BJ (cell line): Measurements from ENCODE around the gene N4BP2L2. TPM values are rescaled to one million over a fixed set of nuclear protein-coding genes. Genes with fewer than 3 reads are reported as not detected.
"Not testable (repeated sequence)": the region's sequence is repeated elsewhere in the genome, so short reads cannot be mapped to it uniquely, and the experiment has no call there.

Experiments
- CTCF ChIA-PET: fragments of 350-600 bp; formaldehyde crosslinking; extraction: SDS; loops from one replicate; lab custom pipeline; 2021; ENCODE audit warnings: antibody characterized with exemption, inconsistent platforms; lab: Yijun Ruan, JAX
- POLR2A ChIA-PET: fragments of 300-600 bp; sonication (Branson Sonifier 250); formaldehyde crosslinking; extraction: SDS; loops from one replicate; lab custom pipeline; 2021; ENCODE audit warnings: antibody characterized with exemption; lab: Charles Lee
- DNase-seq: peaks from one replicate; pipeline ENCODE4 v3.0.0-alpha.2; 2011; ENCODE audit warnings: low read depth
- H3K27me3 ChIP-seq: 2 replicates; pipeline ENCODE4 v1.6.0; 2011; ENCODE audit warnings: low read length; ENCODE audit not compliant: control insufficient read depth, insufficient read depth
- H3K36me3 ChIP-seq: 2 replicates; pipeline ENCODE4 v1.5.1; 2011; ENCODE audit warnings: low read length; ENCODE audit not compliant: control insufficient read depth, insufficient read depth
- H3K4me3 ChIP-seq: 2 replicates; pipeline ENCODE4 v1.5.1; 2011; ENCODE audit warnings: low read depth, mild to moderate bottlenecking, control low read depth, low read length
- polyA plus RNA-seq: library from polyadenylated mRNA; depleted of rRNA; stranded (reverse); fragments of >200 nt; gene quantifications from 2 replicates; pipeline ENCODE4 v1.2.3, GENCODE V29; 2011
- TF ChIP-seq, protein P1 (sequence below): IDR thresholded peaks from 2 replicates; pipeline ENCODE4 v1.5.1; 2011; ENCODE audit warnings: low read depth, mild to moderate bottlenecking, control low read depth, inconsistent platforms, low read length, moderate library complexity; ENCODE audit not compliant: insufficient read depth

The N4BP2L2 gene
- polyA plus RNA-seq, 1 experiment, result 16.5 TPM

DNA sequence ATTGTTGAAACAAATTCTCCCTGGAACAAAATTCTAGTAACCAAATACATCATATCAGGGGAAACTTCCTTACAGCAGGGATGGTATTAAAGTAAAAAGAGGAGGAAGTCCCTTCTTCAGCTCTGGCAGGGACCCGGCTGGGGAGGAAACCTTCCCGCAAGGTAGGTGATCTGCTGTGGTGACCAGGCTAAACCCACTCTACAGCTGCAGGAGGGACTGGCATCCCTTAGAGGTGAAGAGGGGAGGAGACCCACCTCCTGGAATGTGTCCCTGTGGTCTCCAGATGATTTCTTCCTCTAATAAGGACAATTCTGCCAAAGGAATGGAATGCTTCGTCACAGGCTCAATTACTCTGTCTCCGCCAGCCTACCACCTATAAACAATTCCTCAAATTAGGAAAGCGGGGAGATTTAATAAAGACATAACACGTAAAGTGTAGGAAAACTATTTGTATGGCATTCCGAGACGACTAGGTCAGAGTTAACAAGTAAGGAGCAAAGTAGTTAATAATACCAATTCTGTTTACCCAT lies 47.0 kb upstream of the N4BP2L2 start:
- POLR2A ChIA-PET, result no interaction called here
- TF ChIP-seq, protein P1, sequence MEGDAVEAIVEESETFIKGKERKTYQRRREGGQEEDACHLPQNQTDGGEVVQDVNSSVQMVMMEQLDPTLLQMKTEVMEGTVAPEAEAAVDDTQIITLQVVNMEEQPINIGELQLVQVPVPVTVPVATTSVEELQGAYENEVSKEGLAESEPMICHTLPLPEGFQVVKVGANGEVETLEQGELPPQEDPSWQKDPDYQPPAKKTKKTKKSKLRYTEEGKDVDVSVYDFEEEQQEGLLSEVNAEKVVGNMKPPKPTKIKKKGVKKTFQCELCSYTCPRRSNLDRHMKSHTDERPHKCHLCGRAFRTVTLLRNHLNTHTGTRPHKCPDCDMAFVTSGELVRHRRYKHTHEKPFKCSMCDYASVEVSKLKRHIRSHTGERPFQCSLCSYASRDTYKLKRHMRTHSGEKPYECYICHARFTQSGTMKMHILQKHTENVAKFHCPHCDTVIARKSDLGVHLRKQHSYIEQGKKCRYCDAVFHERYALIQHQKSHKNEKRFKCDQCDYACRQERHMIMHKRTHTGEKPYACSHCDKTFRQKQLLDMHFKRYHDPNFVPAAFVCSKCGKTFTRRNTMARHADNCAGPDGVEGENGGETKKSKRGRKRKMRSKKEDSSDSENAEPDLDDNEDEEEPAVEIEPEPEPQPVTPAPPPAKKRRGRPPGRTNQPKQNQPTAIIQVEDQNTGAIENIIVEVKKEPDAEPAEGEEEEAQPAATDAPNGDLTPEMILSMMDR, result no peak
- no peak for DNase-seq
- Histone ChIP-seq H3K36me3 (no peaks in the 10 kb centered on the region), H3K27me3 (no peaks in the 10 kb centered on the region; the same call in 1 of the 2 replicates), H3K4me3 (peak overlapping the region; percentile 49)
- CTCF ChIA-PET, result interaction anchor here (0.6 to 1.7 kb wide), 21 partner anchors 13 to 958 kb away, joined by 3 to 11 read pairs (median 3); partner anchors contain the start of gene N4BP2L2

- no peaks in the 10 kb centered on the region; the same call in 1 of the 2 replicates for H3K27me3 ChIP-seq
- H3K4me3 ChIP-seq, result no peak overlapping the region
- no peak for DNase-seq
- H3K36me3 ChIP-seq, result no peaks in the 10 kb centered on the region
- ChIA-PET POLR2A (no interaction called here), CTCF (interaction anchor here (2.0 to 4.7 kb wide), 4 partner anchors 11 to 673 kb away, joined by 5 to 50 read pairs (median 18); no protein-coding TSS in a partner anchor)
- TF ChIP-seq, protein P1, result no peak
These were observed 44.4 kb upstream of the N4BP2L2 start for GRCh38 chr13:32582991-32583390.

DNA sequence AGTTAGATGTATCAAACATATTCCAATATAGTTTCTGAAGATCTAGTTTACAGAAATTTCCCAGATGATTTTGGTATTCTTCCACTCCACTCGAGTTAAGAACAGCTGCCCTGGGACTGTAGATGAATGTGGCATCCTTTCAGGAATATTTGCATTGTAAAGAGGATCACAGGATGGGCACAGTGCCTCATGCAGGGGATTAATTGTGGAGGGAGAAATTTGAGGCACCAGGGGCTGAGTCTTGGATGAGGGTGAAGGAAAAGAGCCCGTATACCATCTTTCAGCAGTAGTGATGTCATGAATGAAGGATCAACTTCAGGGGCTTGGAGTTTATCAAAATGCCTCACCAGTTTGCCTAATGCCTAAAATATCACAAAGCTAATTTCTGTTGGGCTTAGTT lies 43.7 kb upstream of the N4BP2L2 start:
- Histone ChIP-seq H3K36me3 (no peaks in the 10 kb centered on the region), H3K4me3 (no peak overlapping the region), H3K27me3 (no peaks in the 10 kb centered on the region; the same call in 1 of the 2 replicates)
- ChIA-PET POLR2A (no interaction called here), CTCF (interaction anchor here (0.7 to 4.7 kb wide), 15 partner anchors 8 to 961 kb away, joined by 3 to 50 read pairs (median 5); partner anchors contain the start of genes BRCA2 and ZAR1L)
- TF ChIP-seq, protein P1, result no peak
- no peak for DNase-seq

DNA sequence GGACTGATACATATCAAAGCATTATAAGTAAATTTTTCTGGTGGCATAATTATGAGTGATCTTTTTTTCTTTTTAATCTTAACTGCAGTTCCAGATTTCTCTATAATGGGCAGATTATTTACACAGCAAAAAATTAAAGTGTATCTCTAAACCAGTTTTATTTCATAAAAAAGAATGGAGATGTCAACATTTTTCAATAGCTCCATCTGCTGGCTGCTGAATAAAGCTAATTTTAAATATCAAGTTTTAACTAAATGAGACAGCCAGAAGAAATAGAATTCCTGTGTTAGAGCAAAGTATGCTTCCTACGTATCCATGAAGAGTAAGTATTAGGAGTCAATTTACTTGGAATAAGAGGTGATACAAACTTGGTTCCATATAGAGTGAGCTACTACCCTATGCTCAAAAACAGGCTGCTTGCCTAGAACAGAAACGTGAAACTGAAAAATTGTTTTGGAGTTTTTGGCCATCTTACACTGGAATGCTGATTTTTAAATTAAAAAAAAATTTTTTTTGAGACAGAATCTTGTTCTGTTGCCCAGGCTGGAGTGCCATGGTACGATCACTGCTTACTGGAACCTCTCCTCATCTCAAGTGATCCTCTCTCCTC lies 42.7 kb upstream of the N4BP2L2 start:
- TF ChIP-seq, protein P1, result peak; percentile 49
- no peak for DNase-seq
- ChIA-PET POLR2A (interaction anchor here (0.6 kb wide), 1 partner anchor 51 kb away, joined by 3 read pairs; no protein-coding TSS in a partner anchor), CTCF (interaction anchor here (0.7 to 4.7 kb wide), 26 partner anchors 9 to 1191 kb away, joined by 3 to 50 read pairs (median 5); partner anchors contain the start of genes BRCA2 and ZAR1L)
- Histone ChIP-seq H3K36me3 (no peaks in the 10 kb centered on the region), H3K4me3 (no peak overlapping the region), H3K27me3 (no peaks in the 10 kb centered on the region; the same call in 1 of the 2 replicates)

DNA sequence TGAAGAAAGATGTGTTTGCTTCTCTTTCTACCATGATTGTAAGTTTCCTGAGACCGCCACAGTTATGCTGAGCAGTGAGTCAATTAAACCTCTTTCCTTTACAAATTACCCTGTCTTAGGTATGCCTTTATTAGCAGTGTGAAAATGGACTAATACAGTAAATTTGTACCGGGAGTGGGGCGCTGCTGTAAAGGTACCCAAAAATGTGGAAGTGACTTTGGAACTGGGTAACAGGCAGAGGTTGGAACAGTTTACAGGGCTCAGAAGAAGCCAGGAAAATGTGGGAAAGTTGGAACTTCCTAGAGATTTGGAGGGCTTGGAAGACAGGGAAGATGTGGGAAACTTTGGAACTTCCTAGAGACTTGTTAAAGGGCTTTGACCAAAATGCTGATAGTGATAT lies 38.4 kb upstream of the N4BP2L2 start:
- Histone ChIP-seq H3K27me3 (no peaks in the 10 kb centered on the region), H3K36me3 (no peaks in the 10 kb centered on the region), H3K4me3 (no peak overlapping the region)
- TF ChIP-seq, protein P1, result no peak
- POLR2A ChIA-PET, result no interaction called here
- CTCF ChIA-PET, result no interaction called here
- no peak for DNase-seq

GRCh38 chr13:32575687-32576086 lies 37.1 kb upstream of the N4BP2L2 start:
- H3K27me3 ChIP-seq, H3K36me3 ChIP-seq, DNase-seq, H3K4me3 ChIP-seq, CTCF ChIA-PET, POLR2A ChIA-PET: not testable (repeated sequence)

DNA sequence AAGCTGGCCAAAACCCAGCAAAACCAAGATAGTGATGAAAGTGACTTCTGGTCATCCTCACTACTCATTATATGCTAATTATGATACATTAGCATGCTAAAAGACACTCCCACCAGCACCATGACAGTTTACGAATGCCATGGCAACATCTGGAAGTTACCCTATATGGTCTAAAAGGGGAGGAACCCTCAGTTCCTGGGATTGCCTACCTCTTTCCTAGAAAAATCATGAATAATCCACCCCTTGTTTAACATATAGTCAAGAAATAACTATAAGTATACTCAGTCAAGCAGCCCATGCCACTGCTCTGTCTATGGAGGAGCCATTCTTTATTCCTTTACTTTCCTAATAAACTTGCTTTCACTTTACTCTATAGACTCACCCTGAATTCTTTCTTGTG lies 22.2 kb upstream of the N4BP2L2 start:
- CTCF ChIA-PET, result interaction anchor here (0.7 kb wide), 1 partner anchor 112 kb away, joined by 3 read pairs; no protein-coding TSS in a partner anchor
- DNase-seq, H3K4me3 ChIP-seq, POLR2A ChIA-PET, H3K27me3 ChIP-seq, H3K36me3 ChIP-seq: not testable (repeated sequence)
